HEK293 (cell line): ENCODE data around the gene PDSS2.

Experiments used
- CTCF ChIA-PET: fragments of 350-600 bp; formaldehyde crosslinking; extraction: SDS; loops from one replicate; lab custom pipeline; 2021; ENCODE audit warnings: antibody characterized with exemption; lab: Yijun Ruan, JAX
- POLR2A ChIA-PET: fragments of 300-600 bp; formaldehyde crosslinking; extraction: SDS; loops from one replicate; lab custom pipeline; 2020; ENCODE audit warnings: antibody characterized with exemption, inconsistent platforms; lab: Yijun Ruan, JAX
- H3K27ac ChIP-seq: fragments of 200-500 bp; sonication (Bioruptor generic); 2 replicates; pipeline ENCODE4 v1.5.1; 2014; ENCODE audit warnings: low read depth, low read length, control low read depth, inconsistent platforms; ENCODE audit errors: extremely low read depth
- H3K36me3 ChIP-seq, 2 experiments: fragments of 200-500 bp in 1 of 2; sonication (Bioruptor generic) in 1 of 2; 1 replicate in 1 of 2; 2 replicates in 1 of 2; pipeline ENCODE4 v1.5.1; 2014 to 2017; ENCODE audit warnings: inconsistent platforms in 2 of 2, low read length in 2 of 2; ENCODE audit not compliant: control insufficient read depth in 2 of 2, insufficient read depth in 1 of 2
- H3K4me1 ChIP-seq: fragments of 200-500 bp; sonication (Bioruptor generic); 2 replicates; pipeline ENCODE4 v1.5.1; 2014; ENCODE audit warnings: mild to moderate bottlenecking, low read length, inconsistent platforms; ENCODE audit not compliant: control insufficient read depth, insufficient read depth
- H3K4me3 ChIP-seq: 2 replicates; pipeline ENCODE4 v1.5.1; 2011; ENCODE audit warnings: low read depth, mild to moderate bottlenecking, control low read depth, low read length, moderate library complexity
- H3K9me3 ChIP-seq: fragments of 200-500 bp; sonication (Bioruptor generic); 2 replicates; pipeline ENCODE4 v1.5.1; 2014; ENCODE audit warnings: low read depth, low read length, inconsistent platforms; ENCODE audit not compliant: control insufficient read depth, insufficient read depth
- FEZF1 ChIP-seq: fragments of 450-650 bp; formaldehyde crosslinking; IDR thresholded peaks from 2 replicates; pipeline ENCODE4 v1.5.1; 2016; ENCODE audit warnings: missing biosample characterization, missing genetic modification characterization
- MZF1 ChIP-seq: fragments of 450-650 bp; formaldehyde crosslinking; IDR thresholded peaks from 2 replicates; pipeline ENCODE4 v1.5.1; 2017; ENCODE audit warnings: missing biosample characterization, missing genetic modification characterization, borderline replicate concordance
- SALL2 ChIP-seq: fragments of 450-650 bp; formaldehyde crosslinking; IDR thresholded peaks from 2 replicates; pipeline ENCODE4 v1.5.0; 2017; ENCODE audit warnings: missing biosample characterization, mild to moderate bottlenecking, missing genetic modification characterization, borderline replicate concordance
- SETDB1 ChIP-seq: IDR thresholded peaks from one replicate; pipeline ENCODE4 v1.6.1; 2017; ENCODE audit warnings: mild to moderate bottlenecking, low read length, moderate library complexity, mixed read lengths; ENCODE audit not compliant: insufficient read length
- ZBTB20 ChIP-seq: fragments of 450-650 bp; formaldehyde crosslinking; IDR thresholded peaks from 2 replicates; pipeline ENCODE4 v1.5.1; 2016; ENCODE audit warnings: missing biosample characterization, missing genetic modification characterization
- ZNF138 ChIP-seq: fragments of 450-650 bp; formaldehyde crosslinking; IDR thresholded peaks from 2 replicates; pipeline ENCODE4 v1.5.1; 2016; ENCODE audit warnings: missing biosample characterization, missing genetic modification characterization, borderline replicate concordance
- ZNF302 ChIP-seq: fragments of 450-650 bp; formaldehyde crosslinking; IDR thresholded peaks from 2 replicates; pipeline ENCODE4 v1.5.1; 2016; ENCODE audit warnings: missing biosample characterization, missing genetic modification characterization, low read depth
- ZNF501 ChIP-seq: fragments of 450-650 bp; formaldehyde crosslinking; IDR thresholded peaks from 2 replicates; pipeline ENCODE4 v1.5.1; 2016; ENCODE audit warnings: missing biosample characterization, missing genetic modification characterization
- ZNF514 ChIP-seq: fragments of 450-650 bp; formaldehyde crosslinking; IDR thresholded peaks from 2 replicates; pipeline ENCODE4 v1.5.1; 2016; ENCODE audit warnings: missing biosample characterization, missing genetic modification characterization
- ZNF529 ChIP-seq: fragments of 450-650 bp; formaldehyde crosslinking; IDR thresholded peaks from 2 replicates; pipeline ENCODE4 v1.5.1; 2017; ENCODE audit warnings: missing genetic modification characterization, missing biosample characterization; ENCODE audit not compliant: insufficient replicate concordance
- ZNF560 ChIP-seq: fragments of 450-650 bp; formaldehyde crosslinking; IDR thresholded peaks from 2 replicates; pipeline ENCODE4 v1.5.1; 2017; ENCODE audit warnings: missing biosample characterization, missing genetic modification characterization, borderline replicate concordance
- ZNF571 ChIP-seq: fragments of 450-650 bp; formaldehyde crosslinking; IDR thresholded peaks from 2 replicates; pipeline ENCODE4 v1.5.0; 2017; ENCODE audit warnings: missing biosample characterization, missing genetic modification characterization
- ZNF585B ChIP-seq: fragments of 450-650 bp; formaldehyde crosslinking; IDR thresholded peaks from 2 replicates; pipeline ENCODE4 v1.5.1; 2016; ENCODE audit warnings: missing biosample characterization, missing genetic modification characterization
- ZNF624 ChIP-seq: fragments of 450-650 bp; formaldehyde crosslinking; IDR thresholded peaks from 2 replicates; pipeline ENCODE4 v1.5.1; 2017; ENCODE audit warnings: missing biosample characterization, missing genetic modification characterization
- ZNF747 ChIP-seq: fragments of 450-650 bp; formaldehyde crosslinking; IDR thresholded peaks from 2 replicates; pipeline ENCODE4 v1.5.1; 2016; ENCODE audit warnings: missing biosample characterization, missing genetic modification characterization
- ZNF76 ChIP-seq: fragments of 450-650 bp; formaldehyde crosslinking; IDR thresholded peaks from 2 replicates; pipeline ENCODE4; 2016; ENCODE audit warnings: low read depth, missing biosample characterization, missing genetic modification characterization, borderline replicate concordance
- TF ChIP-seq, protein P1 (sequence below): fragments of 450-650 bp; formaldehyde crosslinking; IDR thresholded peaks from 2 replicates; pipeline ENCODE4 v1.5.1; 2017; ENCODE audit warnings: missing biosample characterization, mild to moderate bottlenecking, missing genetic modification characterization, moderate library complexity
- TF ChIP-seq, protein P2 (sequence below): fragments of 450-650 bp; formaldehyde crosslinking; IDR thresholded peaks from 2 replicates; pipeline ENCODE4 v1.5.1; 2016; ENCODE audit warnings: missing biosample characterization, missing genetic modification characterization
- TF ChIP-seq, protein P3 (sequence below): fragments of 450-650 bp; formaldehyde crosslinking; conservative IDR thresholded peaks from 2 replicates; pipeline ENCODE4 v1.5.1; 2016; ENCODE audit warnings: low read depth, missing biosample characterization, missing genetic modification characterization
- TF ChIP-seq, protein P4 (sequence below): fragments of 450-650 bp; formaldehyde crosslinking; IDR thresholded peaks from 2 replicates; pipeline ENCODE4 v1.5.1; 2016; ENCODE audit warnings: missing biosample characterization, missing genetic modification characterization
- TF ChIP-seq, protein P5 (sequence below): fragments of 450-650 bp; formaldehyde crosslinking; IDR thresholded peaks from 2 replicates; pipeline ENCODE4 v1.5.1; 2017; ENCODE audit warnings: missing biosample characterization, missing genetic modification characterization
- TF ChIP-seq, protein P6 (sequence below): fragments of 450-650 bp; formaldehyde crosslinking; IDR thresholded peaks from 2 replicates; pipeline ENCODE4 v1.5.1; 2016; ENCODE audit warnings: missing biosample characterization, missing genetic modification characterization
- TF ChIP-seq, protein P7 (sequence below): fragments of 450-650 bp; formaldehyde crosslinking; IDR thresholded peaks from 2 replicates; pipeline ENCODE4 v1.5.1; 2016; ENCODE audit warnings: missing biosample characterization, missing genetic modification characterization

PDSS2 gene

DNA sequence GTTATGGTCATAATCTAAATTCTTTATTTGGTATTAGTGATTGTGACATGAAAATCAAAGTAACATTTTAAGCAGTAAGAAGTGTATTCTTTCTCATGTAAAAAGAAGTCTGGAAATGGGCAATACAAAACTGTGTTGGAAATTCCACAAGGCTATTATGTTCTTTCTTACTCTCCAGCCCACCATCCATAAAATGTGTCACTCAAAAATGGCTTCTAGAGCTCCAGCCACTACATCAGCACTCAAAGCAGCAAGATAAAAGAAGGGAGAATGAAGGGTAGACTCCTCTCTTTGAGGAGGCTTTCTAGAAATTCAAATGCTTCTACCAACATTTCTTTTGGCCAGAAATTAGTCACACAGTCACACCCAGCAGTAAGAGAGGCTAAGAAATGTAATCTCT lies 18.4 kb downstream of the PDSS2 start (continued):
- no peak for TF ChIP-seq ZNF585B (tag by site-specific recombination)
- TF ChIP-seq MZF1 (tag by site-specific recombination) = no peak
- no peak for TF ChIP-seq ZBTB20

DNA sequence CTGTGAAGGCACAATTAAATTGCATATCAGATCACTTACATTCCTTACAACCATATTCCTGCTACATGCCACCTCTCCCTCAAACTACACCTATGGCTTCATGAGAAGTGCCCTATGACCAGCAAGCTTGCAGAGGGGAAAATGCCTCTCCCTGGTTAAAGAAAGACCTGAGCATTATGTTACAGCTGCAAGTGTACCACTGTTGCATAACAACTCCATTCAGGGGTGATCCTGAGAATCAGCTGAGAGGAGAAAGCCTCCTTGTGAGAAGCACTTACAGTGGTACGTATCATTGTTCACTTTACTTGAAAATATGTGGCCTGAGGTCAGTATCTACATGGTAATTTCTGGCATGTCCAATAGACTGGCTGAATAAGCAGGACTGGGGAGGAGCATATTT lies 20.0 kb downstream of the PDSS2 start:
- Histone ChIP-seq H3K4me1 (no peaks in the 10 kb centered on the region), H3K9me3 (no peaks in the 10 kb centered on the region), H3K4me3 (no peak overlapping the region), H3K36me3 (no peaks in the 10 kb centered on the region), H3K27ac (no peak overlapping the region)
- TF ChIP-seq, protein P1, sequence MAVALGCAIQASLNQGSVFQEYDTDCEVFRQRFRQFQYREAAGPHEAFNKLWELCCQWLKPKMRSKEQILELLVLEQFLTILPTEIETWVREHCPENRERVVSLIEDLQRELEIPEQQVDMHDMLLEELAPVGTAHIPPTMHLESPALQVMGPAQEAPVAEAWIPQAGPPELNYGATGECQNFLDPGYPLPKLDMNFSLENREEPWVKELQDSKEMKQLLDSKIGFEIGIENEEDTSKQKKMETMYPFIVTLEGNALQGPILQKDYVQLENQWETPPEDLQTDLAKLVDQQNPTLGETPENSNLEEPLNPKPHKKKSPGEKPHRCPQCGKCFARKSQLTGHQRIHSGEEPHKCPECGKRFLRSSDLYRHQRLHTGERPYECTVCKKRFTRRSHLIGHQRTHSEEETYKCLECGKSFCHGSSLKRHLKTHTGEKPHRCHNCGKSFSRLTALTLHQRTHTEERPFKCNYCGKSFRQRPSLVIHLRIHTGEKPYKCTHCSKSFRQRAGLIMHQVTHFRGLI (tag by site-specific recombination) = no peak
- no peak for TF ChIP-seq ZNF501 (tag by site-specific recombination)
- TF ChIP-seq ZNF624 = no peak
- no peak for TF ChIP-seq ZNF560 (tag by site-specific recombination)
- TF ChIP-seq, protein P2, sequence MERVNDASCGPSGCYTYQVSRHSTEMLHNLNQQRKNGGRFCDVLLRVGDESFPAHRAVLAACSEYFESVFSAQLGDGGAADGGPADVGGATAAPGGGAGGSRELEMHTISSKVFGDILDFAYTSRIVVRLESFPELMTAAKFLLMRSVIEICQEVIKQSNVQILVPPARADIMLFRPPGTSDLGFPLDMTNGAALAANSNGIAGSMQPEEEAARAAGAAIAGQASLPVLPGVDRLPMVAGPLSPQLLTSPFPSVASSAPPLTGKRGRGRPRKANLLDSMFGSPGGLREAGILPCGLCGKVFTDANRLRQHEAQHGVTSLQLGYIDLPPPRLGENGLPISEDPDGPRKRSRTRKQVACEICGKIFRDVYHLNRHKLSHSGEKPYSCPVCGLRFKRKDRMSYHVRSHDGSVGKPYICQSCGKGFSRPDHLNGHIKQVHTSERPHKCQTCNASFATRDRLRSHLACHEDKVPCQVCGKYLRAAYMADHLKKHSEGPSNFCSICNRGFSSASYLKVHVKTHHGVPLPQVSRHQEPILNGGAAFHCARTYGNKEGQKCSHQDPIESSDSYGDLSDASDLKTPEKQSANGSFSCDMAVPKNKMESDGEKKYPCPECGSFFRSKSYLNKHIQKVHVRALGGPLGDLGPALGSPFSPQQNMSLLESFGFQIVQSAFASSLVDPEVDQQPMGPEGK (tag by site-specific recombination) = no peak
- no peak for TF ChIP-seq FEZF1 (tag by site-specific recombination)
- TF ChIP-seq, protein P3, sequence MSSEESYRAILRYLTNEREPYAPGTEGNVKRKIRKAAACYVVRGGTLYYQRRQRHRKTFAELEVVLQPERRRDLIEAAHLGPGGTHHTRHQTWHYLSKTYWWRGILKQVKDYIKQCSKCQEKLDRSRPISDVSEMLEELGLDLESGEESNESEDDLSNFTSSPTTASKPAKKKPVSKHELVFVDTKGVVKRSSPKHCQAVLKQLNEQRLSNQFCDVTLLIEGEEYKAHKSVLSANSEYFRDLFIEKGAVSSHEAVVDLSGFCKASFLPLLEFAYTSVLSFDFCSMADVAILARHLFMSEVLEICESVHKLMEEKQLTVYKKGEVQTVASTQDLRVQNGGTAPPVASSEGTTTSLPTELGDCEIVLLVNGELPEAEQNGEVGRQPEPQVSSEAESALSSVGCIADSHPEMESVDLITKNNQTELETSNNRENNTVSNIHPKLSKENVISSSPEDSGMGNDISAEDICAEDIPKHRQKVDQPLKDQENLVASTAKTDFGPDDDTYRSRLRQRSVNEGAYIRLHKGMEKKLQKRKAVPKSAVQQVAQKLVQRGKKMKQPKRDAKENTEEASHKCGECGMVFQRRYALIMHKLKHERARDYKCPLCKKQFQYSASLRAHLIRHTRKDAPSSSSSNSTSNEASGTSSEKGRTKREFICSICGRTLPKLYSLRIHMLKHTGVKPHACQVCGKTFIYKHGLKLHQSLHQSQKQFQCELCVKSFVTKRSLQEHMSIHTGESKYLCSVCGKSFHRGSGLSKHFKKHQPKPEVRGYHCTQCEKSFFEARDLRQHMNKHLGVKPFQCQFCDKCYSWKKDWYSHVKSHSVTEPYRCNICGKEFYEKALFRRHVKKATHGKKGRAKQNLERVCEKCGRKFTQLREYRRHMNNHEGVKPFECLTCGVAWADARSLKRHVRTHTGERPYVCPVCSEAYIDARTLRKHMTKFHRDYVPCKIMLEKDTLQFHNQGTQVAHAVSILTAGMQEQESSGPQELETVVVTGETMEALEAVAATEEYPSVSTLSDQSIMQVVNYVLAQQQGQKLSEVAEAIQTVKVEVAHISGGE (tag by site-specific recombination) = no peak
- TF ChIP-seq, protein P4, sequence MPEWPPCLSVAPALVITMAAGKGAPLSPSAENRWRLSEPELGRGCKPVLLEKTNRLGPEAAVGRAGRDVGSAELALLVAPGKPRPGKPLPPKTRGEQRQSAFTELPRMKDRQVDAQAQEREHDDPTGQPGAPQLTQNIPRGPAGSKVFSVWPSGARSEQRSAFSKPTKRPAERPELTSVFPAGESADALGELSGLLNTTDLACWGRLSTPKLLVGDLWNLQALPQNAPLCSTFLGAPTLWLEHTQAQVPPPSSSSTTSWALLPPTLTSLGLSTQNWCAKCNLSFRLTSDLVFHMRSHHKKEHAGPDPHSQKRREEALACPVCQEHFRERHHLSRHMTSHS (tag by site-specific recombination) = no peak
- no peak for TF ChIP-seq SETDB1
- TF ChIP-seq ZNF571 (tag by site-specific recombination) = no peak
- TF ChIP-seq SALL2 (tag by site-specific recombination) = no peak
- no peak for TF ChIP-seq ZNF747 (tag by site-specific recombination)
- TF ChIP-seq ZNF302 (tag by site-specific recombination) = no peak
- TF ChIP-seq, protein P5, sequence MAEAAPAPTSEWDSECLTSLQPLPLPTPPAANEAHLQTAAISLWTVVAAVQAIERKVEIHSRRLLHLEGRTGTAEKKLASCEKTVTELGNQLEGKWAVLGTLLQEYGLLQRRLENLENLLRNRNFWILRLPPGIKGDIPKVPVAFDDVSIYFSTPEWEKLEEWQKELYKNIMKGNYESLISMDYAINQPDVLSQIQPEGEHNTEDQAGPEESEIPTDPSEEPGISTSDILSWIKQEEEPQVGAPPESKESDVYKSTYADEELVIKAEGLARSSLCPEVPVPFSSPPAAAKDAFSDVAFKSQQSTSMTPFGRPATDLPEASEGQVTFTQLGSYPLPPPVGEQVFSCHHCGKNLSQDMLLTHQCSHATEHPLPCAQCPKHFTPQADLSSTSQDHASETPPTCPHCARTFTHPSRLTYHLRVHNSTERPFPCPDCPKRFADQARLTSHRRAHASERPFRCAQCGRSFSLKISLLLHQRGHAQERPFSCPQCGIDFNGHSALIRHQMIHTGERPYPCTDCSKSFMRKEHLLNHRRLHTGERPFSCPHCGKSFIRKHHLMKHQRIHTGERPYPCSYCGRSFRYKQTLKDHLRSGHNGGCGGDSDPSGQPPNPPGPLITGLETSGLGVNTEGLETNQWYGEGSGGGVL (tag by site-specific recombination) = no peak
- no peak for TF ChIP-seq ZNF138 (tag by site-specific recombination)
- no peak for TF ChIP-seq ZNF514 (tag by site-specific recombination)
- TF ChIP-seq, protein P6, sequence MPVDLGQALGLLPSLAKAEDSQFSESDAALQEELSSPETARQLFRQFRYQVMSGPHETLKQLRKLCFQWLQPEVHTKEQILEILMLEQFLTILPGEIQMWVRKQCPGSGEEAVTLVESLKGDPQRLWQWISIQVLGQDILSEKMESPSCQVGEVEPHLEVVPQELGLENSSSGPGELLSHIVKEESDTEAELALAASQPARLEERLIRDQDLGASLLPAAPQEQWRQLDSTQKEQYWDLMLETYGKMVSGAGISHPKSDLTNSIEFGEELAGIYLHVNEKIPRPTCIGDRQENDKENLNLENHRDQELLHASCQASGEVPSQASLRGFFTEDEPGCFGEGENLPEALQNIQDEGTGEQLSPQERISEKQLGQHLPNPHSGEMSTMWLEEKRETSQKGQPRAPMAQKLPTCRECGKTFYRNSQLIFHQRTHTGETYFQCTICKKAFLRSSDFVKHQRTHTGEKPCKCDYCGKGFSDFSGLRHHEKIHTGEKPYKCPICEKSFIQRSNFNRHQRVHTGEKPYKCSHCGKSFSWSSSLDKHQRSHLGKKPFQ (tag by site-specific recombination) = no peak
- TF ChIP-seq, protein P7, sequence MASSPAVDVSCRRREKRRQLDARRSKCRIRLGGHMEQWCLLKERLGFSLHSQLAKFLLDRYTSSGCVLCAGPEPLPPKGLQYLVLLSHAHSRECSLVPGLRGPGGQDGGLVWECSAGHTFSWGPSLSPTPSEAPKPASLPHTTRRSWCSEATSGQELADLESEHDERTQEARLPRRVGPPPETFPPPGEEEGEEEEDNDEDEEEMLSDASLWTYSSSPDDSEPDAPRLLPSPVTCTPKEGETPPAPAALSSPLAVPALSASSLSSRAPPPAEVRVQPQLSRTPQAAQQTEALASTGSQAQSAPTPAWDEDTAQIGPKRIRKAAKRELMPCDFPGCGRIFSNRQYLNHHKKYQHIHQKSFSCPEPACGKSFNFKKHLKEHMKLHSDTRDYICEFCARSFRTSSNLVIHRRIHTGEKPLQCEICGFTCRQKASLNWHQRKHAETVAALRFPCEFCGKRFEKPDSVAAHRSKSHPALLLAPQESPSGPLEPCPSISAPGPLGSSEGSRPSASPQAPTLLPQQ (tag by site-specific recombination) = no peak
- TF ChIP-seq ZNF529 (tag by site-specific recombination) = no peak
- TF ChIP-seq ZNF76 (tag by site-specific recombination) = no peak
- CTCF ChIA-PET = no interaction called here
- POLR2A ChIA-PET = no interaction called here
